Measurements from ENCODE around the gene TNC.
"Not testable (repeated sequence)": the region's sequence is repeated elsewhere in the genome, so short reads cannot be mapped to it uniquely, and the experiment has no call there.

The TNC gene

DNA sequence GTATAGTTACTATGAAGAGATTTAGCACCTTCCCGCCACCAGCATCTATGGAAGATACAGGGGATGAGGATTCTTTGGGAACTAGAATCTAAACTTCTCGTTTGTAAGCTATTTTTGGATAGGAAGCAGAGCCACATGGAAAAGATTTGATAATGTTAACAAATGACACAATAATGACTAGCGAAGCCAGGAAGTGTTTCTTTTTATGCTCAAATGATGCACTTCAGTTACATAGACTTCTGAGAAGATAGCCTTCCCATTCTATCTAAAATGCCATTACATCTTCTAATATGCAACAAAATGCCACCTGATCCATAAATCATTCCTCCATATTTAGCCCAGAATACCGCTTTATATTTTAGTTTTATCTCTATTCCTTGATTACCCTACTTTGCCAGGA, 17.0 kb upstream of the TNC start:
- no peak for DNase-seq (ENCODE audit: low spot score)

- DNase-seq (ENCODE audit: low spot score), result no peak
Observed at GRCh38 chr9:115133649-115134048, 15.7 kb upstream of the TNC start.

GRCh38 chr9:115132648-115133047, 14.7 kb upstream of the TNC start:
- DNase-seq (ENCODE audit: low spot score), result no peak

DNA sequence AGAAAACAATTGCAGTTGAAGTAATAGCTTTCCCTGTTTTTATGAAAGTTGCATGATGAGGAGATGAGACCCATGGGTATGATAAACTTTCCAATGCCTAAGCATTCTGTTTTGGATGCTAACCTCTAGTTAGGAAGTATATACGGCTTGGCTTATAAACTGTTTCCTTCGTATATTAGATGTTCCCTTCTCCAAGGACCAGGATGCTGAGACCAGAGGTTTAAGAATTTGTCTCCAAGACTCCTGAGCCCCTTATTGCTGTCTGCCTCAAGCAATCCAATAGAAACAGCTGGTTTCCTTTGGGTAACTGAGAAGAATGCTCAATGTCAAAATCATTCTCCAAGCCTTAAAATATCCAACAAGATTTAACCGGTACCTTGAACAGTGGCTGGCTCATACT, 12.2 kb upstream of the TNC start:
- no peak for DNase-seq (ENCODE audit: low spot score)

- not testable (repeated sequence) for DNase-seq (ENCODE audit: low spot score)
Observed at GRCh38 chr9:115128726-115129125, 10.8 kb upstream of the TNC start.

DNA sequence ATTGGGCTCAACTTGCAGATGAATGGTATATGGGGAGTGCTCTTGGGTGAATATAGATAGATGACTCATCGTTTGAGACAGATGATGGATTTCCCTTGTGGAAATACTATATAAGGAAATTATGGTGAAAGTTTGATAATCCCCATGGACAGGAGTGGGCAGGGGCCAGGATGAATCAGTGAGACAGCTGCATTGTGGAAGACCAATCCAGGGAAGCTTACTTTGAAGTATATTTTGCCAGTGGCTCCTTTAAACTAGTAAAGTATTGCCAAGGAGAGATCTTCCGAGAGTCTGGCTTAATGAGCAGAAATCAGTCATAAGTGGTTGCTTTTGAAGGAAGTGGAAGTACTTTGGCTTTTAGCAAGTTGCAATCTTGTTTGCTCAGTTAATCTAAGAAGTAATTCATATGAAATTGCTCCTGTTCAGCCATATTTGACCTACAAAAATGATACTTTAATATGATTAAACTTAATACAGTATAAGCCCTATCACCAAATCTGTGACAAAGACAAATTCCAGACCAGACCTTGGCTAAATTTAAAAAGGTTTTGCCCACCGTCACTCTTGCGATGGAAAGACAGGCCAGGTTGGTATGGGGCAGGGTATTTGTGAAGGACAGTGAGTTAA, 9.3 kb upstream of the TNC start:
- no peak for DNase-seq (ENCODE audit: low spot score)

DNA sequence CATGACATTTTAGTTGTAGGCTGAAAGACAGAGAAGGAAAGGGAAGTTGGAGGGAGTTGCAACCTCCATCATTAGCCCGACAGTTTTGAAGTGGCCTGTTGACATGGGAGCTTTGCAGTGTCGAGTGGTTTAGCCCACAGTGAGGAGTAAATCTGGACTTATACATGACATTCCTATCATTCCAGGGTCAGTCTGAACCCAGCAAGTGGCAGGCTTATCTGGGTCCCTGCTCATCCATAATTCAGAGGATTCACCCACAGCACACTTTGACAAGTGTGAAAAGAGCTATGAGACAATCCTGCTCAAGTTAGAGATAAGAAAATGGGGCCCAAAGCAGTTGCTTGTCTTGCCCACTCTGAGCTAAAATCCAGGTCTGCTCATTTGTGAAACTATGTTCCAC, 8.4 kb upstream of the TNC start:
- no peak for DNase-seq (ENCODE audit: low spot score)

DNA sequence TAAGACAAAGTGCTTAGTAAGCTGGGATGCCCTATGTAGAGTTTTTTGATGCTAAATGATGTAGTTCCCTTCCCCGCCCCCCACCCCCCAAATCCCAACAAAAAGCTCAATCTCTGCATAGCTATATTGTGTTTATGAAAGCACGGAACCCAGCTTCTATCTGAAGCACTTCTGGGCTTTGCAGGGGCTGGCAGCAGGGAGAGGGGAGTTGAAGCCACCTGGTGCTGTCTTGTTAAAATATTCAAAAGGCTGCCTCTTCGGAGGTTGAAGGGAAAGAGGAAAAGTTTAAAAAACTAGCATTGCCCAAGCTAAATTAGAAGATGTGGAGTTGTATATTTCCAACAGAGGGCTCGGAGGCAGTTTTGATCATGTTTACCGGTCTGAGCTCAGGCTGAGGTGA, 5.0 kb upstream of the TNC start:
- DNase-seq (ENCODE audit: low spot score), result no peak

GRCh38 chr9:115121181-115121580, 3.2 kb upstream of the TNC start:
- DNase-seq (ENCODE audit: low spot score), result no peak

- DNase-seq (ENCODE audit: low spot score), result no peak
Observed at GRCh38 chr9:115118879-115119218, 892 bp upstream of the TNC start.

DNA sequence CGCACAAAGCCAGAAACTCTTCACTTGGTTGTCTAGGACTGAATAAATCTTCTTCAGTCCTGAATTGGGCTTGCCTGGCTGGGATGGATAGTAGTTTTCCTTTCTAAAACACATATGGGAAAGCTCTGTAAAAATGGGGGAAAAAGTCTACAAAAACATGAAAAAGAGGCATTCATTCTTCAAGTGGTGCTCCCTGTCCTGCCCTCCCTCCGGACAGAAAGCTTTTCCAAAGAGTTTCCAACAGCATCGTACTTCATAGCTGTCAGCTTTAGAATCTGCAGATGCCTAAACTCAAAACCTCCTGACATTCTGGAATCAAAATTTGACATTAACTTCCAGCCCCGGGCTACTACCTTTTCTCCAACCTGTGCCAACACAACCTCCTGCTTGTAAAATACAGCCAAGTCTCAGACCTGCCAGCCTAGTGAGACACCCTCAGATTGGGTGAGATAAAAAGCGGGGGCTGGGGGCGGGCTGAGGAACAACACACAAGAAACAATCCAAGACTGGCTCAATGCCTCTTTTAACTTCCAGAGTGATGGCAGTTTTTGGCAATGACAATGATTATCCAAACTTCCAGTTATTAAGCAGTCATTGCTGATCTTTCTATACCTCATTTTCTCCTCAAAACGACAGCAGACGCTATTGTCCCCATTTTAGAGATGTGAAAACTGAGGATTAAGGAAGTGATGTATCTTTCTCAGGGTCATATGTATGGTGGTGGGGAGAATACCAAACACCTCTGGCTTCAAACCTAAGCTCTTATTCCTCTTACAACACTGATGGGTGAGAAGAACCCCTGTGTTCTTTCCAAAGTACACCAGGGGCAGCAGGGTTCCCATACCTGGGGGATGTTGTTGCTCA, 1.3 kb downstream of the TNC start:
- DNase-seq (ENCODE audit: low spot score), result no peak

DNA sequence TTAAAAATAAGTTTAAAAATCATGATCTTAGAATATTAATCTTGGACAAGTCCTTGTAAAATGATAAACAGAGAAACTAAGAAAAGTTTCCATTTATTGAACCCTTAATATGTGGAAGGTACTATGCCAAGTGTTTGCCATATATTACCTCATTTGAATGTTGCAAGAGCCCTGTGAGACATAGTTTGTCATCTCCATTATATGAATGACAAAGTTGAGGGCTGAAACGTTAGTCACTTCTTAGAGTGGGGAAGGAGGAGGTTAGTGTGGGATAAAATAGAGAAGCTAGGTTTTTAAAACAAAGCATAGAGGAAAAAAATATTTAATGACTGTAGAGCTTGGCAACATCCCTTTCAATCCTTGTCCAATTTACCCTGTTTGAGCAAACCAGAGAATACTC, 2.0 kb downstream of the TNC start:
- no peak for DNase-seq (ENCODE audit: low spot score)

DNA sequence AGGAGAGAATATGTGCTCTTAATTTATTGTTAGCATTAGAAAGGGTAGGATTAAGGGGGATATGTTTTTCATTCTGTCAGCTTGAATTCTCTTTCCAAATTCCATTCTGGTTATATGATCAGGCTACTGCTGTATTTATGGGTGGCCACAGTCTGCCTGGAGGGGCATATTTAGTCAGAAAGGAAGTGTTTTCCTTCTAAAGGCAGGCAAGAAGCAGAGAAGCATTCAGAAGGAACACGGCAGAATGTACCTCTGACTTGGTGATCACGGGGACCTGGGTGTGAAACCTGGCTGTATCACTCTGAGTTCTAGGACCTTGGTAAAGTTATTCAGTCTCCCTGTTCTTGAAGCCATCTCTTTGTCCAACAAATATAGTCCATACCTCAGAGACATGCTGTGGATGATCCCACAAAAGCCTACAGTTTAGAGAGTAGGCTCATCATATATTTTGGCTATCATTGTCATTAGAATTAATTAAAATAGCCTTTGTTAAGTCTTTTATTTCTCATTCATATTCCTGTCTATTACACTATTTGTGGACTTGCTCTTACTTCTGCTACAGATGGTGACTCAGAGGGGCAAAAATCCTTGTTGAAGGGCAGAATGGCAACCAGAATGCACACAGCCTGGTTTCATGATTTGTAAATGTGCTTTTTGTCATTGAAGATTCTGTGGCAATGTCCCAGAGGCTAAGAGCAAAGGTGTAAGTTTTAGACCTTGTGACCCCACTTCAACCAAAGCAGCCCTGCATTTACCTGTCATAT, 2.7 kb downstream of the TNC start:
- DNase-seq (ENCODE audit: low spot score), result no peak

GRCh38 chr9:115114546-115114945, 3.4 kb downstream of the TNC start:
- no peak for DNase-seq (ENCODE audit: low spot score)

DNA sequence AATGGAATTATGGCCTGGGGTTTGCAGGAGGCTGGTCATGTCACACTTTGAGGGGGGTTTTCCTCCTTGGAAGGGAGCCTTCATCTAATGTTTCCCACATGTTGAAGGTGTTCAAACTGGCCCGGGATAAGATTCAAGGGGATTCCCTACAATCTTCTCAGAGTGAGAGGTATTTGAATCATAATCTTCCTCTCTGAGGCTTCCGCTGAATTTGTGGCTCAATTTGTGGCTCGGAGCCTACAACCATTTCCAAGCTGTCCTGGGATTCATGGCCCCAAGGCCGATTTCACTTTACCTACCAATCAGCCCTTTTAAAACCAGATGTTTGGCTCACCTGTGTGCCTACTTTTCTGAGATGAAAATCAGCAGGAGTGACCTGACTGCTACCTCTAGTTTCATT, 3.9 kb downstream of the TNC start:
- no peak for DNase-seq (ENCODE audit: low spot score)

GRCh38 chr9:115111874-115112273, 6.1 kb downstream of the TNC start:
- DNase-seq (ENCODE audit: low spot score), result no peak

GRCh38 chr9:115109486-115109885, 8.5 kb downstream of the TNC start:
- DNase-seq (ENCODE audit: low spot score), result no peak

DNA sequence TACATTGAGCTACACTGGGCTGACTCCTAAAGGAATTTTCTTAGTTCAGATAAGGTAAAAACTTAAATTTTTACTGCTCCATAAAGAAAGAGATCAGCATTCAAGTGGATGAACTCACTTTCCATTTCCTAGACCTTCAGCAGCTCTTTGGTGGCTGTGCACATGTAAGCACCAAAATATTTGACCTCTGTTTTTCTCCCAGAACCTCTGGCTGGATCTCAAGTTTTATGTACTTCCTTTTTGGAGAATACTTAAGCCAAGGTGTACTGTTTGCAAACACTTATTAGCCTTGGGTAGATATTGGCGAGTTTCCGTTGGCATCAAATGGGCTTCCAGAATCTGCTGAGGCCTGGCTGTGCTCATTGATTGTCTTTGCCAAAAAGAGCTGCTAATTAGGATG, 10.3 kb downstream of the TNC start:
- DNase-seq (ENCODE audit: low spot score), result no peak

- no peak for DNase-seq (ENCODE audit: low spot score)
Observed at GRCh38 chr9:115106642-115107041, 11.3 kb downstream of the TNC start.

DNA sequence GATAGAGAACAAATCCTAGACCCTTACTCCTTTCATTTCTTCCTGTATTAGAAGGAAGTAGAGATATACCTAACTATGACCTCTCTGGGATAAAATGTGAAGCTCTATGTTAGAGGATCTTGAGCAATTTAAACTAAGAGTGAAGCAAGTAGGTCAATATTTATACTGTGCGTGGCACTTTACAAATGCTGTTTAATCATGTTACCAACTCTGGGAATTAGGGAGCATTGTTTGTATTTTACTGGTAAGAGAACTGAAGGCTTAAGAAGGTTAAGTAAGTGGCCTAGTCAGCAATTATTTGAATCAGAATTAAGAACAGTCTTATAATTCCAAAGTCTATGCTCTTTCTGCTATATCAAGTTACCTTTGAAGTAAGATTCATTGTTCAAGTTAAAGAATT, 12.0 kb downstream of the TNC start:
- no peak for DNase-seq (ENCODE audit: low spot score)

GRCh38 chr9:115104908-115105307, 13.0 kb downstream of the TNC start:
- DNase-seq (ENCODE audit: low spot score), result no peak

DNA sequence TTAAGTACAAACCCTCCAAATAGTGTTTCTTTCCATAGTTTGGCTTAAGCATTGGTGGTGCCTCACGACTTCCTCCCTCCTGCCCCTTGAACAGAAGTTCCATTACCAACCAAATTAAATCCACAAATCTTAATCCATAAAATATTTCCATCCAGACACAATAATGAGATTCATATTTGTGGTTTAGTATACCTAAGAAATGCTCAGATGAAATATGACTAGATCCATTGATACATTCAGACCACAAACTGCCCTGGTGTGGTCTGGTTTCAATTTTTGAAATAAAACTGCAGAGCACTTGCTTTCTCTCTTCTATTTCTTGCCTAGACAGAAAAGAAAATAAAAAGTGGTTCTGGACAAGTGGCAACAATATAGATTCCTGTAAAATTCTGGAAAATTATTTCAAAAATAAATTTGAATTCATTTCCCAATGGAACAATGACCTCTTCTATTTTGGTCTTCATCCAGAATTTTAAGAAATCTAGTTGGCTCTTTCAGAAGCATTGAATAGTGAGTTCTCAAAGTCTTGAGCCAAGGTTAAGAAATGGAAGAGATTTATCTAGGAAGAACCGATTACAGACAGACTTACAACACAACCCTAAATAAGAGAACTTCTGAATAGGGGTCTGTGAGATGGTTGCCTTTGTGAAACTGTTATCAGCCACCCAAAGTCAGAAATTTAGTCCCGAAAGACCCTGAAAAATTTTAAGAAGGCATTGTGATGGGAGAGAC, 14.0 kb downstream of the TNC start:
- no peak for DNase-seq (ENCODE audit: low spot score)

GRCh38 chr9:115099901-115100300, 18.1 kb downstream of the TNC start:
- DNase-seq (ENCODE audit: low spot score), result no peak
